NCI-H774 (cell line): ENCODE data around the gene TACC2.

Experiments
- DNase-seq: peaks from one replicate; lab custom pipeline; 2025; lab: John Stamatoyannopoulos, UW

TACC2 gene

DNA sequence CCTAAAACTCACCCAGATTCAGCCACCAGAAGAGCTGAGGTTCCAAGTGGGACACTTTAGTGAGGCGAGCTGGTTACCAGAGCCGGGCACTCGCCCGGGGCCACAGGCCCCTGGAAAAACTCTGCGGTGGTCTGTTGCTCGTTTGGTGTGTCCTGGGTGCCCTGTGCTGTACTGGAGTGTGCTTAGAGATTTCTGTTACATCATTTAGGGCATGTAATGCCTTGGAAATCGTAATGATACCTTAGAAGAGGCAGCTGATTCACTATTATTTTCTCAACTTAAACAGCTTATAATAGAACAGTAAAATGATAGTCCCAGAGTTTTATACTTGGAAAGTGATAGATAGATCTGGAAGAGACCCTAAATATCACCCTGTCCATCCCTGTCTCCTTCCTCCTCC is 233.7 kb downstream of the TACC2 start:
- no peak for DNase-seq

DNA sequence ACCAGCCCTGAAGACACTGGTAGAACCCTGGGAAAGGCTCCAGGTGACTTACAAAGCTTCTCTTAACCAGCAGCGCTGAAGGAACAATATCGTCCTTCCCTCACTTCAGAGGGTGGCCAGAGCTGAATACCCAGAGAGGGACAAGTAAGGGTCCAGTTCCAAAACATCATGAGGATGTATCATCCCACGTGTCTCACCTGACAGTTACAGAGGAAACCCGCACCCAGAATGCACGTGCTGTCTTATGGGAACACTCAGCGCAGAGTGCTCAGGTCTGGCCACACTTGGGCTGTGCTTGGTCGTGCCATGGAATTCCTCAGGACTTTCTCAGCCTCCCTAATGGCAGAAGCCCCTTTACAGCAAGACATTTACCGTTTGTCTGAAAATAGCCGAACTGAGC is 235.2 kb downstream of the TACC2 start:
- DNase-seq = no peak

DNA sequence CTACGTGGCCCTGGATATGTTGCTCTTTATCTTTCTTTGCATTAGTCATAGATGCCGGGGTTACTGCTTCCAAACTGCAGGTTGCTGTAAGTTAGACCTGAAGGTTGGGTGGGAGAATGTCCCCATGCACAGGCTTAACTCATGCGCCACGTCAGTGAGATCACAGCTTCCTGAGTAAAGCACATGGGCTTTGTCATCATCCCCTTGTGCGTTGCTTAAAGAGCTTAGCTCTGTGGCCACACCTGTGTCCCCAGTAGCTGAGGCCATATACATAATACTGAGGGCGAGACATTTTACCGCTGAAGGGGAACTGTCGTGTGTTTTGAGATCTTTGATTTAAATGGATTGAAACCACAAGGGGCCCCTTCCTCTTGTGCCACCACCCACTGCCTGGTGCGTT is 236.4 kb downstream of the TACC2 start:
- DNase-seq = no peak

DNA sequence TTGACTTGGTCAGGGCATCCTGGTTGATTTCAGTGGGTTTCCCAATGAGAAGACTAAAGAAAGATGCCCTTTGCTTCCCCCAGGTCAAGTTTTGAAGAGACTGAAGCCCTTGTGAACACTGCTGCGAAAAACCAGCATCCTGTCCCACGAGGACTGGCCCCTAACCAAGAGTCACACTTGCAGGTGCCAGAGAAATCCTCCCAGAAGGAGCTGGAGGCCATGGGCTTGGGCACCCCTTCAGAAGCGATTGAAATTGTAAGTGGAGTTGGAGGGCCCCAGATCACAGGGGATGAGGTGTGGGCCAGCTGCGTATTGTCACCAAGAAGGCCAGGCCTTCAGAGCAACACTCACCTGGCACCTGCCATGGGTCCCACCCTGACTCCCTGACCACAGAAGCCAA is 238.8 kb downstream of the TACC2 start:
- DNase-seq = no peak

DNA sequence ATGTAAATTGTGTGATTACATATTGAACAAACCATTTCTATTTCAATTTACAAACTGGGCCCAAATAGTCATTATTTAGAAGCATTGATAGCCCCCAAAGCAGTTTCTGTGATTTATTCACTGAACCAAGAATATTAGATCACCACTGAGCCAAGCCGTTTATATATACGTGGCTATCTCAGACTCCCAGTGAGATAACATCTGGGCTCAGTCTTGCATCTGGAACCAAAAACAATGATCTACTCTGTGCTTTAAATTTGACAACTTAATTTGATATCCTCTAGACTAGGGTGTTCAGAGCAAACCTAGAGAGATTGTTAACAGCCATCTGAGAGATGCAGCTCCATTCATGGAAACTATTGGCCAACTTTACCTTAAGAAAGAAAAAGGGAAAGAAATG is 240.7 kb downstream of the TACC2 start:
- DNase-seq = no peak

DNA sequence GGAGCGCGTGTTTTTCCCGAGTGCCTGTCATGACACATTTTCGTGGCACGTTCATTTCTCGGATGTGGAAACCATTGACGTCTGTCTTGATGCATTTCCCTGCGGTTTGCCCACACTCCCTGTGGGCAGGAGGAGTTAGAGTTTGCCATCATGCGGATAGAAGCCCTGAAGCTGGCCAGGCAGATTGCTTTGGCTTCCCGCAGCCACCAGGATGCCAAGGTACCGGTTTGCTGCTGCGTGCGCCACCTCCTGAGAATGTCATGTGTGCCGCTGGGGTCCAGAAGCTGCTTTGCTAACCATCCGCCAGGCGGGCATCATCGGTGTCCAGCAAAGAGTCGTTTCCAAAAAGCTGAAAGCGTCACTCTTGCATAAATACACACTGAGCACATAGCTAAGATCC is 241.3 kb downstream of the TACC2 start:
- DNase-seq = no peak

DNA sequence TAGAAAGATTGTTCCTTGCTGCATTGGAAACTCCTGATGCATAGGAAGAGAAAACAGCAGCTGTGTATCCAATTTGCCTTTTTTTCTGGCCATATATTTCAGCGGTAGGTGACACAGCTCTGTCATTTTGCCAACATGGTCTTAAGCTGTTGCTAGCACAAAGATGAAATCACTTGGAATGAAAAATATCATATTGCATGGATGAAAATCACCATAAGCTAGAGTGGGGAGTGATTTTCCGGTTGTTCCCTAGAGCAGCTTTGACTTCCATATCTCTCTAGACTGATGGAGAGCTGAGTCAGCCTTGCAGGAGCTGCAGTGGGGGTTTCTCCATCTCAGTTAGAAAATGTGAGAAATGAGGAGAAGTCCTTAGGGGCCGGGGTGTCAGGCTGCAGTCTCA is 243.8 kb downstream of the TACC2 start:
- DNase-seq = no peak

DNA sequence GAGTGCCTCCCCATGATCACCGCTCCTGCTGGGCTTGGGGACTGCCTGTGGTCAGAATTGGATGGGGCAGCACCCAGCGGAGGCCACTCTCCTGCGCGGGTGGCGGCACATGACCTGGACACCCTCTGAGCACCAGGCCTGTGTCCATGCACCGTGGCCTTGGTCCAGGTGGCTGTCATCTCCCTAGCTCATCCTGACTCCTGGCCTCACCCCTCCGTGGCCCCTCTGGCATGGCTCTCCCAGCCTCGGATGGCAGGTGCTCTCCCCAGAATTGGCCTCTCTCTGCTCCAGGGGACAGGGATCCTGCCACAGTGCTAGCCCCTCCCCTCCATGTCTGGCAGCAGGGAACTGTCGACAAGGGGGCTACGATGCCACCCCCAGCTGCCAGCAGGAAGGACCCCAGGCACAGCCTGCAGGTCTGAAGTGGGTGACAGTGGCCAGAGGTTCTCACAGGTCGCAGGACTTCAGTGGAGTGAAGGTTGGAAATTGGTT is 244.9 kb downstream of the TACC2 start:
- no peak for DNase-seq

DNA sequence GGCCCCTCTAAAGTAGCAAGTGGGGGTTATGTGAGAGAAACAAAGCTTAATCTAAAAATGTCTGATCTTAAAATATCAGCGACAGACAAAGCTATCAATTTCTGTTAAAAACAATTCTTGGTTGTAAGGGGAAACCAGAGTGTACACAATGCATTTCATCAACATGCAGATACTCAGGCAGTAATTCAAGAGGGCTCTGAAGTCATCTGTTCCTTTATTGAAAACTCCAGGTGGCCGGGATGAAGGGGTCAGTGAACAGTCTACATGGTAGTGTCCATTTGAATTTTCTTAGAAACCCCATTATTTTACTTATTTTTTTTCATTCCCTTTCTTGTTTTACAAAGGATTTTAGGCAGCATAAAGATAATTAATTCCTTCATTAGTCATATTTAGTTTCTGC is 245.5 kb downstream of the TACC2 start:
- peak; percentile 21 for DNase-seq

DNA sequence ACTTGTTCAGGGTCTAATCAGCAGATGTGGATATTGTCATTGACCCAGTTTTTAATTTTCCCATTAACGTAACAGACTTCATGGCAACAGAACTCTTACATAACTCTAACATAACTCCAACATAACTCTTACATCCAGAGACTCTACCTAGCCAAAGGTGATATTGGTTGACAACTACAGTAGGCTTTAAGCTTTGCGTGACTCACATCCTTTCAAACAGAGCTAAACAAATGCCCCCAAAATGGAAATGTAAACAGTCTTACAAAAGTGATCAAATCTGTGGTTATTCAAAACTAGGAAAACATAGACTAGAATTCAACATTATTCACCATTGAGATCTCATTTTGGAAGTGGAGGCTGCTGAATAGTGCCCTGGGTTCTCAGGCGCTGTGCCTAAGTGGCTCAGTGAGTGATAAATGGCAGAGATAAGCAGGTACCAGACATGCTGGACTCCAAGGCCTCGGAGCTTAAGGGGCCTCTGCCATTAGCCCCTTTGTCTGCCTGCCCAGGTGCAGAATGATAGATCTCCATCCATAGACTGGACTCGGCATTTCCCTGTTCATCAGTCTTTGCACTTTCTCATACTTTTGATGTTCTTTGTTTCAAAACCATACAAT is 247.8 kb downstream of the TACC2 start:
- peak; percentile 45 for DNase-seq

DNA sequence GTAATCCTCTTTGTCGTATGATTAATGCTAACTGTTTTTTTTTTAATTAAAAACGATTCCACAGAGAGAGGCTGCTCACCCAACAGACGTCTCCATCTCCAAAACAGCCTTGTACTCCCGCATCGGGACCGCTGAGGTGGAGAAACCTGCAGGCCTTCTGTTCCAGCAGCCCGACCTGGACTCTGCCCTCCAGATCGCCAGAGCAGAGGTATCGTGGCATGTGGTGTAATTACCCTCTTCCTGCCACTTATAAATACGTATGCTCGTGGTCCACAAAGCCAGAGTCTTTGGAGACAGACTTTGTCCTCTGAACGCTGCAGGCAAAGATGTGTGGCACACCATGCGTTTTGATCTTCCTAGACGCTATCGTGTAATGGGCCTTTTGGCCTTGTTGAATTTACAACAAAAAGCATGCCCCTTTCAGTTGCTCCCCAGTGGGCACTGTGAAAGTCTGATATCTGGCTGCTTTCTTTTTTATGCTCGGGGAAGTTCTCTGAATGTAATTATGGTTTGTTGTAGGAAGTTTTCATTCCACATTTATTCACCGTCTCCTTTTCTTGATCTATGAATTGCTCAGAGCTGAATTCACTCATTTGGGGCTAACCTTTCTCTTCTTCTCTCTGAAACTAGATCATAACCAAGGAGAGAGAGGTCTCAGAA is 248.5 kb downstream of the TACC2 start:
- DNase-seq = no peak

DNA sequence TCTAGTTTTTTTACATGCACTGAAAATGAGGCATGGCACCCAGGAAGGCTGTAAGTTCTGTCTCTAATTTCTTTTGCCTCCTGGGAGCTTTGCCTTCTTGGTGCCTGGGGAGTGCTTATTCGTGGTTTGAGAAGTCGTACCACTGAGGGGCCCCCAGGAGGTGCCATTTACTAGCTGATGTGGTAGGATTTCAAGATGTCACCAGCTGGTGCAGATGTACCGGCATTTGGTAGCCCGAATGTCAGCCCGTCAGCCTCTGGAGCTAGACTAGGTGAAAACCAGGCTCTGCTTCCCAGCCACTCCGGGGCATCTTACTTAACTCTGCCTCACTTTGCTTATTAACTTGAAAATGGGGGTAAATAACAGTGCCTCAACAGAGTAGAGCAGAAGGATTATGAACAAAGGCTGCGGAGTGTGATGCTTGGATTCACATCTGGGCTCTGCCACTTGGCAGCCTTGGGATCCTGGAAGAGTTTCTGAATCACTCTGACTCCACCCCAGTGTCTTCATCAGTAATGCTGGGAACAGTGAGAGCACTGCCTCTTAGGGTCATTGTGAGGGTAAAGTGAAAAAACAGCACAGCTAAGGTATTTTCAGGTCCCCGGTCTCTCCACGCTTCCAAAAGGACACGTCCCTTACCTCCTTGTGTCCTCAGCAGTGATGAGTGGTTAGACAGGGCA is 250.8 kb downstream of the TACC2 start:
- DNase-seq = no peak

DNA sequence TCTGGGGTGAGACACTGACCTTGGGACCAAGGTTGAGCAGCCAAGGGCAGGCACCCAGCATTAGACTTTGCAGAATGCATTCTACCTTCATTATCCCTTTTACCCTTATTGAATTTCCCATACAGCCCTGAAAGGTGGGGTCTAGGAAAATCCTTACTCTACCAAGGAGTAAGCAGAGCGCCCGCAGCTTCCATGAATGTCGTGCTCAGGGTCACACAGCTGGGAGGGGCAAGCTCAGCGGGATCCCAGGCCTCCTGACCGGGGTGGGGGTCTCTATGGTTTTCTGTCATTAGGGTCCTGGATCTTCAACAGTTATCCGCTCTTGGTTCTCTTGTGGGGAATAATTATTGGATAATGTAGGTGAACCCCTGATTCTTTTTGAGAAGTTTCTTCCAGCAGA is 251.4 kb downstream of the TACC2 start:
- no peak for DNase-seq

DNA sequence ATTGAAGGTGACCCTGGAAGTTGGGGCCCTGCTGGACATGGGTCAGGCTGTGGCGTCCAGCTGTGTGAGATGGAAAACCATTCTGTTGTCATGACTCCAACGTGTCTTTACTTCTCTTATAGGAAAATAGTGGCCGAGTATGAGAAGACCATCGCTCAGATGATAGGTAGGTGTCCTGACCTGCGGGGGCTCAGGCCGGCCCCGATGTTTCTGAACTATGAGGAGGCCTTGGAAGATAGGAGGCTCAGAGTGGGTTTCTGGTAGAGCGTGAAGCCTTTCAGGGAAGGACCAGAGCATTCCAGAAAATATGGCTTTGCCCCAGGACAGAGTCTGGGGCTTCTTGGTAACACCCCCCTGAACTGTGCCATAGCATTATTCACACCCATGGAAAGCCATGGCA is 252.9 kb downstream of the TACC2 start:
- DNase-seq = no peak

DNA sequence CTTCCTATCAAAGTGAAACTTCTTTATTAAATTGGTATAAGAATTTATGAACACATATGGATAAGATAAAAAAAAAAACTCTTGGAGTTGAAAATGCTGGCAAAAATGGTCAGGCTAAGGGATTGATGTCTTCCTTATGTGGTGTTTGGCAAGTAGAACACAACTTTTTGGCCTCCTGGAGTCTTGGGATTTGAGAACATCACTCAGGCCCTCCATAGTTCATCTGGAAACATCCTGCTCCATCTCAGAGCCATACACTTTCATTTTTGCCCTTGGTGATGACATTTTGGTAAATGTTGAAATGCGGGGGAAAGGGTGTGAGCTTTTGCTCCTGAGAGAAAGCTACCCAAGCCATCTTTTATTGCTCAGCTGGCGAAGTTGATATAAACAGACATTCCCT is 254.6 kb downstream of the TACC2 start:
- DNase-seq = no peak

DNA sequence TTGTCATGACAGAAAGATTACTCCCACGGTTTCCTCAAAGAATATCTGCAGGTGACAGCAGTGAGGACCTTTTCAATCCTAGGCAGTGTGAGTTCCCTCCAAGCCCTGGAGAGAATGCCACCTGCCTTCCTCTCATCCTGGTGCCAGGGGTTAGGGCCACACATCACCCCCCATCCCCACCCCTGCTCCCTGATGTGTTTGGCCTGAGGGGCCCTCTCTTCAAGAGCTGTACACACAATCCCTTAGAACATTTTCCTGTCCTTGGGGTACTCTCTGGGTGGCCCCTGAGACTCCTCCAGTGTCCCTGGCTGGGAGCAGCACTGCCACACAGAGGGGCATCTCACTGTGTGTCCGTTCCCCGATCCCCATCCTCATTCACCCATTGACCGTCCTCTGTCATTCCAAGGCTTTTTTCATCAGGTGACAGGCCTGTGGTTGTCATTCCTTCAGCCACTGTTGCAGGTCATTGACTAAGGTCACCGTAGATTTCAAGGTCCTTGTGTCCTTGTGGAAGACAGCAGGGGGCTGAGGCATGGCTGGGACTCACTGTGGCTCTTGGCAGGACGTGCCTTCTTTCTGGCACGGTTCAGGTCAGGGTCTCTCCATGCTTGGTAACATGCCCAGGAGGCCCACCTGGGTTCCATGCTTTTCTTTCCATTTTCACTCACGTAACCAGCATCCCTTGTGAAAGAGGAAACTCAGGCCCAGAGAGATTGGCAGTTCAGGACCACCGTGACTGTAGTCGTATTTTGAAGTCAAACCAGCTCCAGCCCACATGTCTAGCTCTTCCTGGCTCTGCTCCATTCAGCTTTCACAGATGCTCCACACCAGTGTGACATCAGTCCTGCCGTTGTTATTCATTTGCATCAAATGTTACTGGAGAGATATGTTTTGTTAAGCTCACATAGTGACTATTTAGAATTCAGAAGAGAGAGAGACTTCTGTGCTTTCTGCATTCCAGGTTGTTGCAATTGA is 255.3 kb downstream of the TACC2 start:
- no peak for DNase-seq

DNA sequence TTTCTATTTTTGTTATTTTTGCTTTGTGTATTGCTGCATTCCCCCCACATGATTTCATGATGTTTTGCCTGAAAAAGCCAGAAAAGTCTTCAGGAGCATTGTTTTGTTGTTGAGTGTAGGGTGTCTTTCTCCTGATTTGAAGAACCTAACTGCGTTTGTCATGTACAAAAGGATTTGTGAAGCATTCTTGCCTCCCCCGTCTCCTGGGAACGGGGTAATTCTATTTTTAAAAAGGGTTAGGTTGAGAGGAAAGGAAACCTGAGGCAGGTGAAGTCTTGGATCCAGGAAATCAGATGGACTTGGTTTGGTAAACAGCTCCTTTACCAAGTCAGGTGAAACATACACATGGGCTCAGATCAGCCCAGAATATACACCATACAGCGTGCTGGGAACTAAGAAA is 256.2 kb downstream of the TACC2 start:
- DNase-seq = no peak

DNA sequence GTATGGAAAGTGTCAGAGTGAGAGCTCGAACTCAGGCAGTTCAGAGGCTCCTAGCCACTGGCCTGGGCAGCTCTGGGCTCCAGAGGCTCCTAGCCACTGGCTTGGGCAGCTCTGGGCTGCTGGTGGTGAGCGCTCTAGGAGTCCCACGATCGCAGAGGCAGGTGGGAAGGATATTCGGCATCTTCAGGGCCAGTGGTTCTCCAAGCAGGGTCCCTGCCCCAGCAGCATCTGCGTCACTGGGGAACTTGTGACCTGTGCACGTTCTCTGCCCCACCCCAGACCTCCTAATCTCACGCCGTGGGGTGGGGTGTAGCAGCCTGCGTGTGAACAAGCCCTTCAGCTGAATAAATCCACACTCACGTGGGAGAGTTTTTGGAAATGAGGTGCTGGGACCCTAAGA is 256.9 kb downstream of the TACC2 start:
- DNase-seq = no peak

DNA sequence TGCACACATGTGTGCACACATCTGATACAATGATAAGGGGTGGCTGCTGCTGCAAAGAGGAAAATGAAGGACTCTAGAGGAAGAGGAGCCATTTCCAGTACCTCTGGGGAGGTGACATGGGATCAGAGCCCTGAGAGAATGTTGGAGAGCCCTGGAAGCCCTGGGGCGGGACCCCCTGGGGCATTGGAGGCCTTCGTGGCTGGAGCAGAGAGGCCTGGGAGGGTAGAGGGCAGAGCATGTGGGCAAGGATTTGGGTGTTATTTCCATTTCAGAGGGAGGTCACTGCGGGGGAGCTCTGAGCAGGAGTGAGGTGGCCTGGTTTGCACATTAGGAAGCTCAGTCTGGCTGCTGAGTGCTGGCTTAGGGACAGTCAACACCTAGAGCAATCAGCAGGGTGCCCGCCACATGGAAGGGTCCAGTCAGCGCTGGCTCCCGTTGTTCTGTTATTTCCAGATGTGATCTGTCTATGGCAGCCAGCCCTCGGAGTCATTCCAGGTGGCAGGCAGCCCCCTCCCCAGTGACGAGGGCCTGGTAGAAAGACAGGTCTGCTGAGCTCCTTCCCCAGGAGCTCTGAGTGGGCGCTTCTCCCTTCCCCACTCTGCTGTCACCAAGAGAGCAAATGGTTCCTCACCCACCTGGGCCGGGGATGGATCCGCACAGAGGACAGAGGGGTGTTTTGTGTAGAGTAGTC is 258.0 kb downstream of the TACC2 start:
- no peak for DNase-seq

DNA sequence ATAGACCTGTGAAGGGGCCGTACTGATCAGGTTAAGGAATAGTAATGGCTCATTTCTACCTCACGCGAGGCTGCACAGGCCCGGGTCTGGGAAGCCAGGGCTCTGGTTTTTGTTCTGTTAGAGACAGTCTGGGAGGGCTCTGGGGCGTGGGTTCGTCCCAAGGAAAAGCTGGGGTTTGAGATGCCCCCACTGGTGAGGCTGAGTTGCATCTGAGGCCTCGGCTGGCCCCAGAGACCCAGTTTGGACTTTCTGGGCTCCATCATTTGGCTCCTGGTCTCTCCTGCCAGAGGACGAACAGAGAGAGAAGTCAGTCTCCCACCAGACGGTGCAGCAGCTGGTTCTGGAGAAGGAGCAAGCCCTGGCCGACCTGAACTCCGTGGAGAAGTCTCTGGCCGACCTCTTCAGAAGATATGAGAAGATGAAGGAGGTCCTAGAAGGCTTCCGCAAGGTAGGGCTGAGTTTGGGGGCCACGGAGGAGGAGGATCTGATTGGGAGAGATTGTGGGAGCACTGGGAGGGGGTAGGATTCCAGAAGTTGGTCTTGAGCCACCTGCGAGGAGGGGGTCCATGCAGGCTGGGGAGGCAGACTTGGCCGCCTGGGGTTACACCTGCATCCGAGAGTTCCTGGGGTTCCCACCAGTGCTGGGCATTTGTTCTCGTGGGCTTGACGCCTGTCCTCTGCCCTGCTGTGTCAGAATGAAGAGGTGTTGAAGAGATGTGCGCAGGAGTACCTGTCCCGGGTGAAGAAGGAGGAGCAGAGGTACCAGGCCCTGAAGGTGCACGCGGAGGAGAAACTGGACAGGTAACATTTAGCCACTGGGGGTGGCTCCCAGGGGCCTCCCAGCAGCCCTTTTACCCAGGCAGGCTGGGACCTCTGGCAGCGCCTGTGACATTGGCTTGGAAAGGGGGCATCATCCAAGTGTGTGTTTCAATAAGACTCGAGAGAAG is 259.7 kb downstream of the TACC2 start:
- no peak for DNase-seq
